Large intestine (tissue), 3 donors: ENCODE measurements around the gene ASXL3. TPM values are rescaled to one million over a fixed set of nuclear protein-coding genes. Genes with fewer than 3 reads are reported as not detected.

Experiments
- DNase-seq, 2 donors: peaks; one replicate each; pipeline versions ENCODE4 v3.0.0 to v3.0.0-alpha.2; 2013
- H3K27ac ChIP-seq: one replicate; pipeline ENCODE4 v1.5.1; 2013; ENCODE audit warnings: low read length
- H3K27me3 ChIP-seq: 2 replicates; pipeline ENCODE4 v1.6.1; 2013; ENCODE audit warnings: low read length; ENCODE audit not compliant: control insufficient read depth, insufficient read depth
- H3K36me3 ChIP-seq: 2 replicates; pipeline ENCODE4 v1.6.1; 2013; ENCODE audit warnings: low read length; ENCODE audit not compliant: control insufficient read depth, insufficient read depth
- H3K4me1 ChIP-seq: one replicate; pipeline ENCODE4 v1.6.1; 2013; ENCODE audit warnings: low read length; ENCODE audit not compliant: control insufficient read depth, insufficient read depth
- H3K4me3 ChIP-seq: one replicate; pipeline ENCODE4 v1.5.1; 2013; ENCODE audit warnings: low read length
- H3K9me3 ChIP-seq: one replicate; pipeline ENCODE4 v1.6.1; 2013; ENCODE audit warnings: mild to moderate bottlenecking, low read depth, low read length, moderate library complexity; ENCODE audit not compliant: control insufficient read depth
- WGBS: methylation state at CpG from one replicate; pipeline ENCODE4 v1.1.5; 2013; ENCODE audit warnings: low lambda C conversion rate; ENCODE audit not compliant: insufficient coverage; 5-methylcytosine and 5-hydroxymethylcytosine counted together
- polyA plus RNA-seq: library from polyadenylated mRNA; unstranded; fragments of 120-200 nt; gene quantifications from one replicate; pipeline ENCODE4 v1.2.1, GENCODE V29; 2013

The ASXL3 gene
- polyA plus RNA-seq, 1 donor, result 2.7 TPM

- no CpG with 5 or more reads among the region's 2 CpGs for WGBS
- H3K4me1 ChIP-seq, result no peaks in the 10 kb centered on the region
Observed at GRCh38 chr18:33660696-33661310, 82.8 kb downstream of the ASXL3 start.

GRCh38 chr18:33664241-33664874 lies 86.3 kb downstream of the ASXL3 start:
- Histone ChIP-seq H3K27me3 (no peaks in the 10 kb centered on the region), H3K4me3 (no peak overlapping the region), H3K27ac (no peak overlapping the region), H3K9me3 (no peaks in the 10 kb centered on the region), H3K4me1 (no peaks in the 10 kb centered on the region), H3K36me3 (no peaks in the 10 kb centered on the region)
- no peak for DNase-seq
- WGBS, result 55% methylated on average over 3 of the region's 4 CpGs

More at GRCh38 chr18:33660696-33661310, 82.8 kb downstream of the ASXL3 start:
- DNase-seq, result no peak
- Histone ChIP-seq H3K36me3 (no peaks in the 10 kb centered on the region), H3K27me3 (no peaks in the 10 kb centered on the region), H3K27ac (no peak overlapping the region), H3K9me3 (no peaks in the 10 kb centered on the region), H3K4me3 (no peak overlapping the region)

- WGBS, result 100% methylated on average over 1 of the region's 3 CpGs
Observed at GRCh38 chr18:33665187-33665586, 87.2 kb downstream of the ASXL3 start.

GRCh38 chr18:33665641-33666040 lies 87.6 kb downstream of the ASXL3 start:
- DNase-seq, result no peak
- H3K36me3 ChIP-seq, result no peaks in the 10 kb centered on the region
- H3K27me3 ChIP-seq, result no peaks in the 10 kb centered on the region
- no peaks in the 10 kb centered on the region for H3K9me3 ChIP-seq
- no peak overlapping the region for H3K4me3 ChIP-seq
- H3K27ac ChIP-seq, result no peak overlapping the region
- no peaks in the 10 kb centered on the region for H3K4me1 ChIP-seq

More at GRCh38 chr18:33665187-33665586, 87.2 kb downstream of the ASXL3 start:
- Histone ChIP-seq H3K36me3 (no peaks in the 10 kb centered on the region), H3K27me3 (no peaks in the 10 kb centered on the region), H3K9me3 (no peaks in the 10 kb centered on the region), H3K4me1 (no peaks in the 10 kb centered on the region), H3K4me3 (no peak overlapping the region), H3K27ac (no peak overlapping the region)
- no peak for DNase-seq

GRCh38 chr18:33666915-33667314 lies 88.9 kb downstream of the ASXL3 start:
- H3K9me3 ChIP-seq, result no peaks in the 10 kb centered on the region
- no peaks in the 10 kb centered on the region for H3K27me3 ChIP-seq
- no CpG with 5 or more reads among the region's 2 CpGs for WGBS
- H3K4me3 ChIP-seq, result no peak overlapping the region
- H3K4me1 ChIP-seq, result no peaks in the 10 kb centered on the region
- DNase-seq, result peak in 1 of 2 donors; percentile 4
- H3K27ac ChIP-seq, result no peak overlapping the region
- H3K36me3 ChIP-seq, result no peaks in the 10 kb centered on the region

GRCh38 chr18:33669589-33669988 lies 91.6 kb downstream of the ASXL3 start:
- Histone ChIP-seq H3K36me3 (no peaks in the 10 kb centered on the region), H3K9me3 (no peaks in the 10 kb centered on the region), H3K27ac (no peak overlapping the region), H3K27me3 (no peaks in the 10 kb centered on the region), H3K4me3 (no peak overlapping the region), H3K4me1 (no peaks in the 10 kb centered on the region)
- no peak for DNase-seq
- WGBS, result 63% methylated on average over 4 of the region's 5 CpGs

GRCh38 chr18:33670029-33670428 lies 92.0 kb downstream of the ASXL3 start:
- Histone ChIP-seq H3K27me3 (no peaks in the 10 kb centered on the region), H3K36me3 (no peaks in the 10 kb centered on the region), H3K27ac (no peak overlapping the region), H3K9me3 (no peaks in the 10 kb centered on the region), H3K4me3 (no peak overlapping the region), H3K4me1 (no peaks in the 10 kb centered on the region)
- no CpG with 5 or more reads among the region's 6 CpGs for WGBS
- no peak for DNase-seq

- Histone ChIP-seq H3K36me3 (no peaks in the 10 kb centered on the region), H3K4me3 (no peak overlapping the region), H3K27ac (no peak overlapping the region), H3K4me1 (no peaks in the 10 kb centered on the region), H3K9me3 (no peaks in the 10 kb centered on the region), H3K27me3 (no peaks in the 10 kb centered on the region)
- WGBS, result 92% methylated on average over 1 of the region's 4 CpGs
- no peak for DNase-seq
Observed at GRCh38 chr18:33673689-33674088, 95.7 kb downstream of the ASXL3 start.

- WGBS, result no CpG with 5 or more reads among the region's 1 CpG
- H3K36me3 ChIP-seq, result no peaks in the 10 kb centered on the region
Observed at GRCh38 chr18:33676593-33676992, 98.6 kb downstream of the ASXL3 start.

GRCh38 chr18:33677891-33678290 lies 99.9 kb downstream of the ASXL3 start:
- Histone ChIP-seq H3K27ac (no peak overlapping the region), H3K4me3 (no peak overlapping the region), H3K27me3 (no peaks in the 10 kb centered on the region), H3K9me3 (no peaks in the 10 kb centered on the region), H3K4me1 (no peaks in the 10 kb centered on the region), H3K36me3 (no peaks in the 10 kb centered on the region)
- DNase-seq, result no peak
- WGBS, result 100% methylated on average over 1 of the region's 2 CpGs

More at GRCh38 chr18:33676593-33676992, 98.6 kb downstream of the ASXL3 start:
- no peaks in the 10 kb centered on the region for H3K9me3 ChIP-seq
- no peak for DNase-seq
- H3K27me3 ChIP-seq, result no peaks in the 10 kb centered on the region
- no peak overlapping the region for H3K4me3 ChIP-seq
- H3K27ac ChIP-seq, result no peak overlapping the region
- no peaks in the 10 kb centered on the region for H3K4me1 ChIP-seq

GRCh38 chr18:33682436-33682835 lies 104.4 kb downstream of the ASXL3 start:
- no CpG with 5 or more reads among the region's 6 CpGs for WGBS
- no peaks in the 10 kb centered on the region for H3K27me3 ChIP-seq
- H3K9me3 ChIP-seq, result no peaks in the 10 kb centered on the region
- no peak overlapping the region for H3K4me3 ChIP-seq
- DNase-seq, result no peak
- H3K4me1 ChIP-seq, result no peaks in the 10 kb centered on the region
- peaks cover 2% of the 10 kb centered on the region for H3K36me3 ChIP-seq
- H3K27ac ChIP-seq, result no peak overlapping the region
